Muscle of leg (tissue), 11 donors: ENCODE data around the gene CRACR2B. TPM values are rescaled to one million over a fixed set of nuclear protein-coding genes. Genes with fewer than 3 reads are reported as not detected.
A peak's percentile ranks its signal among the peaks of the same experiment; 100 is the strongest.

ENCODE experiments used
- DNase-seq: peaks from one replicate; pipeline ENCODE4 v3.0.0; 2013
- H3K27ac ChIP-seq: one replicate; pipeline ENCODE4 v1.5.1; 2013; ENCODE audit warnings: mild to moderate bottlenecking, low read length, control low read depth
- H3K27me3 ChIP-seq: one replicate; pipeline ENCODE4 v1.6.1; 2013; ENCODE audit warnings: low read length; ENCODE audit not compliant: control insufficient read depth, insufficient read depth
- H3K36me3 ChIP-seq: one replicate; pipeline ENCODE4 v1.6.1; 2013; ENCODE audit warnings: low read length; ENCODE audit not compliant: control insufficient read depth, insufficient read depth
- H3K4me1 ChIP-seq: one replicate; pipeline ENCODE4 v1.6.1; 2013; ENCODE audit warnings: low read length; ENCODE audit not compliant: control insufficient read depth, insufficient read depth
- H3K4me3 ChIP-seq: one replicate; pipeline ENCODE4 v1.5.1; 2013; ENCODE audit warnings: low read length, control low read depth
- H3K9me3 ChIP-seq: replicated peaks from 2 replicates; pipeline ENCODE4 v1.6.1; 2013; ENCODE audit warnings: low read depth, low read length; ENCODE audit not compliant: control insufficient read depth
- WGBS: methylation state at CpG from one replicate; pipeline ENCODE4 v1.1.5; 2013; ENCODE audit warnings: missing lambda C conversion rate; ENCODE audit not compliant: insufficient coverage; 5-methylcytosine and 5-hydroxymethylcytosine counted together
- polyA plus RNA-seq, 8 donors: library from polyadenylated mRNA; unstranded; fragments of 120-200 nt; gene quantifications; one replicate each; pipeline versions ENCODE4 v1.2.1 to v1.2.3, GENCODE V29; 2013; ENCODE audit warnings: inconsistent platforms in 1 of 8, low replicate concordance in 1 of 8; ENCODE audit not compliant: insufficient read length in 8 of 8, insufficient read depth in 1 of 8
- total RNA-seq: library from RNA; stranded (reverse); fragments of 120-200 nt; gene quantifications from one replicate; pipeline ENCODE4 v1.2.4, GENCODE V29; 2013

CRACR2B gene
- total and polyA plus RNA-seq, 9 donors = 6.9 to 22.0 (median 12.8) TPM

- peaks cover 1% of the 10 kb centered on the region for H3K27me3 ChIP-seq
- H3K36me3 ChIP-seq = peaks cover 37% of the 10 kb centered on the region
- H3K9me3 ChIP-seq = no peaks in the 10 kb centered on the region
- H3K4me3 ChIP-seq = no peak overlapping the region
- DNase-seq = no peak
- 60% methylated on average over 27 of the region's 38 CpGs for WGBS
- peaks cover 48% of the 10 kb centered on the region for H3K4me1 ChIP-seq
- H3K27ac ChIP-seq = no peak overlapping the region
Observed at GRCh38 chr11:794766-795633, 32.7 kb upstream of the CRACR2B start.

- WGBS = 7% methylated on average over 13 of the region's 26 CpGs
Observed at GRCh38 chr11:795634-796564, 31.8 kb upstream of the CRACR2B start.

GRCh38 chr11:796565-797295 lies 31.0 kb upstream of the CRACR2B start:
- DNase-seq = peak; percentile 40
- H3K27ac ChIP-seq = peak overlapping the region; percentile 97
- H3K36me3 ChIP-seq = peaks cover 46% of the 10 kb centered on the region
- no peaks in the 10 kb centered on the region for H3K27me3 ChIP-seq
- H3K4me1 ChIP-seq = peaks cover 46% of the 10 kb centered on the region
- peak overlapping the region; percentile 75 for H3K4me3 ChIP-seq
- H3K9me3 ChIP-seq = no peaks in the 10 kb centered on the region
- 24% methylated on average over 15 of the region's 18 CpGs for WGBS

More at GRCh38 chr11:795634-796564, 31.8 kb upstream of the CRACR2B start:
- Histone ChIP-seq H3K4me1 (peaks cover 46% of the 10 kb centered on the region), H3K4me3 (peak overlapping the region; percentile 75), H3K27me3 (no peaks in the 10 kb centered on the region), H3K9me3 (no peaks in the 10 kb centered on the region), H3K27ac (peak overlapping the region; percentile 97), H3K36me3 (peaks cover 44% of the 10 kb centered on the region)
- DNase-seq = peak; percentile 88

GRCh38 chr11:797296-798092 lies 30.2 kb upstream of the CRACR2B start:
- Histone ChIP-seq H3K36me3 (peaks cover 47% of the 10 kb centered on the region), H3K4me1 (peaks cover 48% of the 10 kb centered on the region), H3K9me3 (no peaks in the 10 kb centered on the region), H3K27ac (peak overlapping the region; percentile 97), H3K4me3 (peak overlapping the region; percentile 75), H3K27me3 (no peaks in the 10 kb centered on the region)
- DNase-seq = peak; percentile 94
- under 1% methylated on average over 51 of the region's 57 CpGs for WGBS

- DNase-seq = peak; percentile 92
- 5% methylated on average over 69 of the region's 69 CpGs for WGBS
- H3K27me3 ChIP-seq = no peaks in the 10 kb centered on the region
- peaks cover 55% of the 10 kb centered on the region for H3K4me1 ChIP-seq
- peaks cover 48% of the 10 kb centered on the region for H3K36me3 ChIP-seq
- H3K9me3 ChIP-seq = no peaks in the 10 kb centered on the region
- H3K27ac ChIP-seq = peak within 1 kb of the TSS; percentile 97
- peak within 1 kb of the TSS; percentile 75 for H3K4me3 ChIP-seq
Observed at GRCh38 chr11:798093-798713, 29.5 kb upstream of the CRACR2B start, which contains the start of gene SLC25A22. Gene SLC25A22, minus strand, starts transcription at chr11:798281. Its CDS starts 3,275 bp downstream, at chr11:795006.

- WGBS = 90% methylated on average over 29 of the region's 32 CpGs
- Histone ChIP-seq H3K27ac (no peak overlapping the region), H3K4me1 (peaks cover 58% of the 10 kb centered on the region), H3K4me3 (no peak overlapping the region), H3K27me3 (no peaks in the 10 kb centered on the region), H3K9me3 (no peaks in the 10 kb centered on the region), H3K36me3 (peaks cover 32% of the 10 kb centered on the region)
- DNase-seq = no peak
Observed at GRCh38 chr11:799641-800316, 27.9 kb upstream of the CRACR2B start.

- peaks cover 54% of the 10 kb centered on the region for H3K4me1 ChIP-seq
- no peak for DNase-seq
- no peaks in the 10 kb centered on the region for H3K9me3 ChIP-seq
- peaks cover 32% of the 10 kb centered on the region for H3K36me3 ChIP-seq
- H3K4me3 ChIP-seq = no peak overlapping the region
- no peak overlapping the region for H3K27ac ChIP-seq
- 88% methylated on average over 29 of the region's 30 CpGs for WGBS
- no peaks in the 10 kb centered on the region for H3K27me3 ChIP-seq
Observed at GRCh38 chr11:800473-800872, 27.2 kb upstream of the CRACR2B start.

GRCh38 chr11:801097-801780 lies 26.5 kb upstream of the CRACR2B start:
- 84% methylated on average over 16 of the region's 20 CpGs for WGBS
- Histone ChIP-seq H3K4me3 (no peak overlapping the region), H3K36me3 (peaks cover 32% of the 10 kb centered on the region), H3K9me3 (no peaks in the 10 kb centered on the region), H3K27ac (no peak overlapping the region), H3K27me3 (no peaks in the 10 kb centered on the region), H3K4me1 (peaks cover 53% of the 10 kb centered on the region)
- no peak for DNase-seq
